Measurements from ENCODE around the gene FMC1.

Gene FMC1

GRCh38 chr7:139358541-139359365 lies 17.6 kb downstream of the FMC1 start:
- FAIRE-seq, result no peak
- no peak for DNase-seq (ENCODE audit: insufficient read length, low spot score)
- TF ChIP-seq, protein P1, sequence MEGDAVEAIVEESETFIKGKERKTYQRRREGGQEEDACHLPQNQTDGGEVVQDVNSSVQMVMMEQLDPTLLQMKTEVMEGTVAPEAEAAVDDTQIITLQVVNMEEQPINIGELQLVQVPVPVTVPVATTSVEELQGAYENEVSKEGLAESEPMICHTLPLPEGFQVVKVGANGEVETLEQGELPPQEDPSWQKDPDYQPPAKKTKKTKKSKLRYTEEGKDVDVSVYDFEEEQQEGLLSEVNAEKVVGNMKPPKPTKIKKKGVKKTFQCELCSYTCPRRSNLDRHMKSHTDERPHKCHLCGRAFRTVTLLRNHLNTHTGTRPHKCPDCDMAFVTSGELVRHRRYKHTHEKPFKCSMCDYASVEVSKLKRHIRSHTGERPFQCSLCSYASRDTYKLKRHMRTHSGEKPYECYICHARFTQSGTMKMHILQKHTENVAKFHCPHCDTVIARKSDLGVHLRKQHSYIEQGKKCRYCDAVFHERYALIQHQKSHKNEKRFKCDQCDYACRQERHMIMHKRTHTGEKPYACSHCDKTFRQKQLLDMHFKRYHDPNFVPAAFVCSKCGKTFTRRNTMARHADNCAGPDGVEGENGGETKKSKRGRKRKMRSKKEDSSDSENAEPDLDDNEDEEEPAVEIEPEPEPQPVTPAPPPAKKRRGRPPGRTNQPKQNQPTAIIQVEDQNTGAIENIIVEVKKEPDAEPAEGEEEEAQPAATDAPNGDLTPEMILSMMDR (IDR thresholded peaks at IDR 0.05; ENCODE audit: insufficient read depth, missing control alignments), result no peak

DNA sequence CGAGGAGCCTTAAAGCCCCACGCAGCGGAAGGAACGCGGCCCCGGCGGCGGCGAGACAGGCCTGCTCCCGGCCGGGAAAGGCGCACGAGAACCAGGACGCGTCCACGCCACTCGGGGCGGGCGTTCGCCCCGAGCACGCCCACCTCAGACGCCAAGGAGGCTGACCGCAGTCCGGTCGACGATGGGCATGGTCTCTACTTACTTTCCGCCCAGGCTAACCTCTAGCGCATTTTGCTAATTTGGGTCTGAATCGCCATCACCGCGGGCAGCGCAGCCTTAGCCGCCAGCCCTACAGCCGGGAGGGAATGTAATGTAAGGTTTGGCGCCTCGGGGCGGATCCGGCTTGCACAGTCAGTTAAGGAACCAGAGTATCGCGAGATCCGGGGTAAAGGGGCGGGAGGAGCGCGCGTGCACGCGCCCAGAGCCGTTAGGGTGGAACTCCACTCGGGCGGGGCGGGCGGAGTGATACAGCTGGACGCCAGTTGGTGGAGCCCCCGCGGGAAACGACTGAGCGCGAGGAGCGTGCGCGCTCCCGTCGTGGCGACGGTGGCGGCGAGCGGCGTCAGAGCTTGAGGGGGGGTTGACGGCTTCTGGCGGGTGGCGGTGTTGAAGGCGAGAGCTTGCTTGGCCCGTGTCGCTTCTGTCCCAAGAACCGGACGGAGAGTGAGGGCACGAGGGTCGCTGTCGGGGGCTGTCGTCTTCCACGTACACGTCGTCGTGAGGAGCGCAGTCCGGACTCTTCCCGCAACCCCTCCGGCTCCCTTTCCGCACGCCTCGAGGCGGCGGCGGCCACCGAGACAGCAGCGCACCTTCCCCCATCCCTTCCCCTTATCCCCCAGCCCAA lies 18.5 kb downstream of the FMC1 start, which contains the start of gene LUC7L2:
Gene LUC7L2 (plus strand): TSS at position 529 of the 844 bp plus-strand sequence. CDS start 368 bp downstream, outside the sequence.
- FAIRE-seq, result no peak
- peak; percentile 65 for DNase-seq (ENCODE audit: insufficient read length, low spot score)
- TF ChIP-seq, protein P1 (IDR thresholded peaks at IDR 0.05; ENCODE audit: insufficient read depth, missing control alignments), result peak; percentile 3

GRCh38 chr7:139360210-139360947 lies 19.2 kb downstream of the FMC1 start:
- FAIRE-seq (no peak), DNase-seq (ENCODE audit: insufficient read length, low spot score) (peak; percentile 71)
- TF ChIP-seq, protein P1 (IDR thresholded peaks at IDR 0.05; ENCODE audit: insufficient read depth, missing control alignments), result no peak

GRCh38 chr7:139360948-139361307 lies 19.8 kb downstream of the FMC1 start:
- FAIRE-seq (no peak), DNase-seq (ENCODE audit: insufficient read length, low spot score) (no peak)
- TF ChIP-seq, protein P1 (IDR thresholded peaks at IDR 0.05; ENCODE audit: insufficient read depth, missing control alignments), result no peak

- no peak for FAIRE-seq
- DNase-seq (ENCODE audit: insufficient read length, low spot score), result no peak
- TF ChIP-seq, protein P1 (IDR thresholded peaks at IDR 0.05; ENCODE audit: insufficient read depth, missing control alignments), result no peak
These were observed 20.4 kb downstream of the FMC1 start for GRCh38 chr7:139361523-139361922.

GRCh38 chr7:139362302-139362701 lies 21.2 kb downstream of the FMC1 start:
- no peak for FAIRE-seq
- TF ChIP-seq, protein P1 (IDR thresholded peaks at IDR 0.05; ENCODE audit: insufficient read depth, missing control alignments), result no peak
- DNase-seq (ENCODE audit: insufficient read length, low spot score), result no peak
